Gastrocnemius medialis (tissue), 4 donors: ENCODE results near the gene MYCN. TPM values are rescaled to one million over a fixed set of nuclear protein-coding genes. Genes with fewer than 3 reads are reported as not detected.

Source experiments
- ATAC-seq, 2 donors: fragments of 150-250 bp; one replicate each; pipeline ENCODE4 v1.9.1; 2016
- DNase-seq, 2 donors: peaks; one replicate each; pipeline ENCODE4 v3.0.0-alpha.2; 2019
- H3K27ac ChIP-seq, 4 donors: fragments of 200-600 bp; sonication (generic); 1 replicate in 1 of 4; 2 replicates in 3 of 4; pipeline ENCODE4 v1.5.1; 2016 to 2018; ENCODE audit warnings: mild to moderate bottlenecking in 2 of 4, moderate library complexity in 1 of 4
- H3K27me3 ChIP-seq, 3 donors: fragments of 200-600 bp; sonication (generic) in 2 of 3; 1 replicate in 1 of 3; 2 replicates in 2 of 3; pipeline versions ENCODE4 v1.5.1 to v1.6.0; 2016 to 2019; ENCODE audit warnings: mild to moderate bottlenecking in 1 of 3, moderate library complexity in 1 of 3
- H3K36me3 ChIP-seq, 2 donors: fragments of 200-600 bp; sonication (generic) in 1 of 2; one replicate each; pipeline ENCODE4 v1.5.1; 2017 to 2018
- H3K4me1 ChIP-seq, 2 donors: fragments of 200-600 bp; sonication (generic) in 1 of 2; one replicate each; pipeline ENCODE4 v1.5.1; 2016 to 2017; ENCODE audit warnings: mild to moderate bottlenecking in 2 of 2
- H3K4me3 ChIP-seq, 4 donors: fragments of 200-600 bp; sonication (generic) in 3 of 4; 1 replicate in 1 of 4; 2 replicates in 3 of 4; pipeline ENCODE4 v1.5.1; 2016 to 2019; ENCODE audit warnings: mild to moderate bottlenecking in 2 of 4
- H3K9me3 ChIP-seq, 3 donors: fragments of 200-600 bp; sonication (generic) in 2 of 3; 1 replicate in 1 of 3; 2 replicates in 2 of 3; pipeline ENCODE4 v1.5.1; 2016 to 2019
- CTCF ChIP-seq, 5 experiments: fragments of 450-650 bp in 3 of 5; fragments of 200-600 bp in 2 of 5; sonication (generic) in 2 of 5; IDR thresholded peaks in 4 of 5; conservative IDR thresholded peaks in 1 of 5; 1 replicate in 4 of 5; 2 replicates in 1 of 5; pipeline ENCODE4 v1.5.1; 2016 to 2019; ENCODE audit warnings: antibody characterized with exemption in 5 of 5, mild to moderate bottlenecking in 3 of 5, moderate library complexity in 3 of 5
- POLR2A ChIP-seq, 2 donors: fragments of 450-650 bp; IDR thresholded peaks; one replicate each; pipeline ENCODE4 v1.6.1; 2017; ENCODE audit warnings: antibody characterized with exemption in 2 of 2, mild to moderate bottlenecking in 2 of 2, moderate library complexity in 2 of 2
- in situ Hi-C, 4 donors: fragments of 200-750 bp; cut with MboI; loops; one replicate each; pipeline versions ENCODE4 v1.15.0 to v1.8.0; 2017; ENCODE audit warnings: low sequenced_read_pairs in 4 of 4
- intact Hi-C: fragments of 100-400 bp; cut with DNase I; formaldehyde crosslinking; loops from one replicate; pipeline ENCODE4 v1.15.1; 2023; ENCODE audit warnings: low total_unique reads
- total RNA-seq, 4 donors: library from RNA; depleted of rRNA; stranded (reverse); fragments of >200 nt; gene quantifications; one replicate each; pipeline versions ENCODE4 v1.1.0 to v1.2.3, GENCODE V29; 2016

MYCN gene
- total RNA-seq, 4 donors from 2014 or later = 0.17 to 0.25 TPM; not detected in 2

GRCh38 chr2:15941871-15942710 is 1.7 kb downstream of the MYCN start:
- ATAC-seq (peak in 1 of 2 donors; percentile 21), DNase-seq (no peak)
- intact Hi-C loops (loop anchor here (5.0 to 10.0 kb wide), 3 partner anchors 307 to 815 kb away; no protein-coding TSS in a partner anchor), in situ Hi-C loops (loop anchor here (25.0 kb wide), 6 partner anchors 305 to 820 kb away; no protein-coding TSS in a partner anchor)
- H3K4me3 ChIP-seq = peak overlapping the region; percentile 52 to 57 (median 56)
- no peak overlapping the region for H3K27ac ChIP-seq
- peaks cover 21 to 36% (median 27%) of the 10 kb centered on the region in 3 donors for H3K27me3 ChIP-seq
- no peaks in the 10 kb centered on the region for H3K9me3 ChIP-seq
- peaks cover 23 to 43% of the 10 kb centered on the region in 2 donors for H3K4me1 ChIP-seq
- H3K36me3 ChIP-seq = no peaks in the 10 kb centered on the region
- TF ChIP-seq POLR2A (IDR thresholded peaks at IDR 0.05) = no peak
- no peak for TF ChIP-seq CTCF (IDR thresholded peaks at IDR 0.05 in 4 of 5, conservative IDR thresholded peaks at IDR 0.05 in 1 of 5)

DNA sequence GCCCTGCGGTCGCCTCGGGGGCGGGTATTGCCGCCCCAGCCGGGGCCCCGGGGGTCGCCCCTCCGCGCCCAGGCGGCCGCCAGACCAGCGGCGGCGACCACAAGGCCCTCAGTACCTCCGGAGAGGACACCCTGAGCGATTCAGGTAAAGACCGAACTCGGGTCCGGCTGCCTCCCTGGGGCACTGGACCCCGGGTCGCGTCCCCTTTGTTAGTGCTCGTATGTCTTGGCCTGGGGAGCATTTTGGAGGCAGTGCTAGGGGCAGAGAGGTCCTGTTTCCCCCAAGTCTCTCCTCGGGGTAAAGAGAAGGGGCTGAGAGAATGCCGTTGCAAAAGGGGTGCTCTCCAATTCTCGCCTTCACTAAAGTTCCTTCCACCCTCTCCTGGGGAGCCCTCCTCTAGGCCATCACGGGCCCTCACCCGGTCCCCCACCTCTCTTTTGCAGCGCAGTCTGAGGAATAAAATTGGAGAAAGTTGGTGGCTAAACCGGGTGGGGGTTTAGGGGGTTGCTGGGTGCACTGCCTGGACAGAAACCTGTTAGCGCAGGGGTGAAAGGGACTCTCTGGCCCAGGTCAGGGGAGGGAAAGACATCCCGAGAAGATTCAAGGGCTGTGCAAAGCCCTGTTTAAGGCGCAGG is 2.5 kb downstream of the MYCN start:
- Histone ChIP-seq H3K9me3 (no peaks in the 10 kb centered on the region), H3K36me3 (no peaks in the 10 kb centered on the region), H3K4me3 (peak overlapping the region; percentile 16 to 56 (median 44)), H3K27me3 (peaks cover 21 to 36% (median 27%) of the 10 kb centered on the region in 3 donors), H3K27ac (no peak overlapping the region), H3K4me1 (peaks cover 23 to 43% of the 10 kb centered on the region in 2 donors)
- DNase-seq (no peak), ATAC-seq (no peak)
- intact Hi-C loops = loop anchor here (5.0 to 10.0 kb wide), 3 partner anchors 308 to 814 kb away; no protein-coding TSS in a partner anchor
- TF ChIP-seq CTCF (IDR thresholded peaks at IDR 0.05 in 4 of 5, conservative IDR thresholded peaks at IDR 0.05 in 1 of 5) = no peak
- TF ChIP-seq POLR2A (IDR thresholded peaks at IDR 0.05) = no peak
- in situ Hi-C loops = loop anchor here (25.0 kb wide), 6 partner anchors 306 to 819 kb away; no protein-coding TSS in a partner anchor

DNA sequence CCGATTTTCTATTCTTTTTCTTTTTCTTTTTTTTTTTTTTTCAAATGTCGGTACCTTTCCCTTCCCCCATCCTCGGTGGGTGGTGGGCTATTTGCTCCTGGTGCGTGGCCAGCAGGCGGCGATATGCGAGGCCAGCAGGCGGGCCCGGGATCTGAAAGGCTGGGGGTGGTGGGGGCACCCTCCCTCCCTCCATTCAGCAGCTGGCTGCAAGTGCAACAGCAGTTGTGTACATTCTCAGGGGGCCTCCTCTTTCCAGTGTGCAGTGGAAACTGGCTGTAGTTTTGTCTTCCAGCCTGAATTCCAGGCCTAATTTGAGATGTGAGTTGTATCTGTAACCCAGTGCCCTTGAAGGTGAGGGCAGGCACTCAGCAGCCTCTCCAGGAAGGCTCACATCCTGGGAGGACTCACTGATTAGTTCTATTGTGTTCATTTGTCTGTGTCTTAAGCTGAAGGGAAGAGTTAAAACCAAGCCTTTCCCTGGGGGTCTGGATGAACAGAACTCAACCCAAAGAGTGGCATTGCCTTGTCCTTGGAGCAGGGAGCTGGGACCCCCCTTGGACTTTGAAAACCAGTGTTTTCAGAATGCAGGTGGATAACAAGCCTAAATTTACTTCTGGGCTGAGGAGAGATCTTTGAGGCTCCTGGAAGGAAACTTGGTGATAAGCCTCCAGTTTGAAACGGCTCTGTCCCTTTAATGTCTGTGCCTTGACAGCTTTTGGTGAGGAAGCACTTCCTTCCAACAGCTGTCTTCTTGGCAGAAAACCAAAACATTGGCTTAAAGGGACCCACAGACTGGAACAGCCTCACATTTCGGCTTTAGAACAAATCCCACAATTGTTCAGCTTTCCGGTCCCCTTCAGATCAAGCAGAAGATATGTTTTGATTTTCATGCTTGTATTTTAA is 3.3 kb downstream of the MYCN start:
- no peaks in the 10 kb centered on the region for H3K36me3 ChIP-seq
- ATAC-seq (peak in 1 of 2 donors; percentile 60), DNase-seq (no peak)
- no peak for TF ChIP-seq CTCF (IDR thresholded peaks at IDR 0.05 in 4 of 5, conservative IDR thresholded peaks at IDR 0.05 in 1 of 5)
- no peak for TF ChIP-seq POLR2A (IDR thresholded peaks at IDR 0.05)
- peak overlapping the region in 2 of 4 donors; percentile 11 to 56 for H3K4me3 ChIP-seq
- in situ Hi-C loops (loop anchor here (25.0 kb wide), 6 partner anchors 306 to 819 kb away; no protein-coding TSS in a partner anchor), intact Hi-C loops (loop anchor here (5.0 to 10.0 kb wide), 3 partner anchors 309 to 814 kb away; no protein-coding TSS in a partner anchor)
- peaks cover 23 to 43% of the 10 kb centered on the region in 2 donors for H3K4me1 ChIP-seq
- no peak overlapping the region for H3K27ac ChIP-seq
- H3K9me3 ChIP-seq = no peaks in the 10 kb centered on the region
- peaks cover 21 to 36% (median 27%) of the 10 kb centered on the region in 3 donors for H3K27me3 ChIP-seq
